HCT116 (cell line): ENCODE measurements around the gene FAM229A. TPM values are rescaled to one million over a fixed set of nuclear protein-coding genes. Genes with fewer than 3 reads are reported as not detected.

Experiments
- ATAC-seq: fragments of 200-7000 bp; cut with Tn5 transposase; 2 replicates; pipeline ENCODE4 v1.9.1; 2020; ENCODE audit warnings: mild to moderate bottlenecking, moderate library complexity
- BruUV-seq: library from RNA; stranded (reverse); fragments of 400-500 nt; replicated peaks from 2 replicates; lab custom pipeline; 2021; lab: Mats Ljungman, UMichigan
- CTCF ChIA-PET: fragments of 300-600 bp; sonication (Branson Sonifier 250); formaldehyde crosslinking; loops from one replicate; lab custom pipeline; 2021; ENCODE audit warnings: antibody characterized with exemption; lab: Charles Lee
- POLR2A ChIA-PET: fragments of 300-600, 350-600 bp; sonication (Branson Sonifier 250); formaldehyde crosslinking; loops from one replicate; lab custom pipeline; 2021; ENCODE audit warnings: antibody characterized with exemption; lab: Charles Lee
- RAD21 ChIA-PET, 2 experiments: fragments of 300-600 bp; sonication (Branson Sonifier 250); formaldehyde crosslinking; loops; one replicate each; lab custom pipeline; 2023; ENCODE audit warnings: low total read pairs in 2 of 2; ENCODE audit not compliant: uncharacterized antibody in 2 of 2, unreplicated experiment in 2 of 2, low non-redundant PET in 1 of 2; lab: Charles Lee
- DNase-seq: peaks from one replicate; pipeline ENCODE4 v3.0.0-alpha.2; 2010; ENCODE audit warnings: low read depth, low spot score
- H2AFZ ChIP-seq: fragments of 200-600 bp; shearing (Covaris generic), sonication (generic); 2 replicates; pipeline ENCODE4 v1.6.1; 2017; ENCODE audit warnings: low read depth, mixed run types, mixed read lengths, antibody characterized with exemption, low read length; ENCODE audit not compliant: poor library complexity, severe bottlenecking
- H3K27ac ChIP-seq: 2 replicates; pipeline ENCODE4 v1.5.1; 2012; ENCODE audit warnings: low read depth, low read length
- H3K27me3 ChIP-seq: fragments of 200-600 bp; sonication (generic); 2 replicates; pipeline ENCODE4 v1.6.1; 2016; ENCODE audit warnings: mixed run types, low read length, mixed read lengths; ENCODE audit not compliant: insufficient read depth
- H3K36me3 ChIP-seq, 2 experiments: fragments of 200-500 bp in 1 of 2; fragments of 200-600 bp in 1 of 2; sonication (Bioruptor generic) in 1 of 2; sonication (generic) in 1 of 2; 2 replicates each; pipeline versions ENCODE4 v1.5.1 to v1.6.1; 2014 to 2016; ENCODE audit warnings: low read length in 2 of 2, inconsistent platforms in 1 of 2, mixed read lengths in 1 of 2, mixed run types in 1 of 2; ENCODE audit not compliant: insufficient read depth in 2 of 2, control insufficient read depth in 1 of 2
- H3K4me1 ChIP-seq, 2 experiments: fragments of 200-600 bp in 1 of 2; sonication (generic) in 1 of 2; 2 replicates each; pipeline versions ENCODE4 v1.5.1 to v1.6.1; 2012 to 2017; ENCODE audit warnings: low read length in 2 of 2, inconsistent platforms in 1 of 2, mild to moderate bottlenecking in 1 of 2, mixed read lengths in 1 of 2, mixed run types in 1 of 2, moderate library complexity in 1 of 2; ENCODE audit not compliant: insufficient read depth in 2 of 2, control insufficient read depth in 1 of 2
- H3K4me2 ChIP-seq: fragments of 200-600 bp; sonication (generic); 2 replicates; pipeline ENCODE4 v1.6.1; 2017; ENCODE audit warnings: mixed run types, low read length, mixed read lengths
- H3K4me3 ChIP-seq, 2 experiments: fragments of 200-600 bp in 1 of 2; sonication (generic) in 1 of 2; replicated peaks in 1 of 2; 2 replicates each; pipeline ENCODE4 v1.5.1; 2011 to 2016; ENCODE audit warnings: low read length in 2 of 2, control low read depth in 1 of 2, low read depth in 1 of 2, mild to moderate bottlenecking in 1 of 2, mixed read lengths in 1 of 2, mixed run types in 1 of 2
- H3K79me2 ChIP-seq: fragments of 200-600 bp; sonication (generic); 2 replicates; pipeline ENCODE4 v1.6.1; 2017; ENCODE audit warnings: mild to moderate bottlenecking, mixed run types, low read length, moderate library complexity, mixed read lengths; ENCODE audit not compliant: insufficient read depth
- H3K9ac ChIP-seq: fragments of 200-600 bp; sonication (generic); 2 replicates; pipeline ENCODE4 v1.6.1; 2016; ENCODE audit warnings: low read length, mixed read lengths
- H3K9me2 ChIP-seq: fragments of 200-600 bp; sonication (generic), shearing (Covaris generic); 2 replicates; pipeline ENCODE4 v1.6.1; 2017; ENCODE audit warnings: mixed run types, mild to moderate bottlenecking, moderate library complexity; ENCODE audit not compliant: insufficient read depth
- H3K9me3 ChIP-seq, 2 experiments: fragments of 200-500 bp in 1 of 2; fragments of 200-600 bp in 1 of 2; sonication (Bioruptor generic) in 1 of 2; sonication (generic) in 1 of 2; 2 replicates each; pipeline ENCODE4 v1.6.1; 2014 to 2017; ENCODE audit warnings: low read length in 2 of 2, mixed read lengths in 2 of 2, inconsistent platforms in 1 of 2, low read depth in 1 of 2, mild to moderate bottlenecking in 1 of 2, mixed run types in 1 of 2, moderate library complexity in 1 of 2; ENCODE audit not compliant: control insufficient read depth in 1 of 2, insufficient read depth in 1 of 2
- H4K20me1 ChIP-seq: fragments of 200-600 bp; sonication (generic), shearing (Covaris generic); 2 replicates; pipeline ENCODE4 v1.6.1; 2017; ENCODE audit warnings: mixed run types, mild to moderate bottlenecking, moderate library complexity; ENCODE audit not compliant: insufficient read depth
- CBX3 ChIP-seq: IDR thresholded peaks from 2 replicates; pipeline ENCODE4 v1.6.1; 2012; ENCODE audit warnings: low read depth
- ELF1 ChIP-seq: IDR thresholded peaks from 2 replicates; pipeline ENCODE4 v1.6.1; 2012; ENCODE audit warnings: low read depth, borderline replicate concordance
- FOSL1 ChIP-seq: IDR thresholded peaks from 2 replicates; pipeline ENCODE4 v1.6.1; 2012; ENCODE audit warnings: low read depth
- JUND ChIP-seq: IDR thresholded peaks from 2 replicates; pipeline ENCODE4 v1.6.1; 2012
- SP1 ChIP-seq: IDR thresholded peaks from 2 replicates; pipeline ENCODE4 v1.6.1; 2012; ENCODE audit warnings: low read depth
- YY1 ChIP-seq: IDR thresholded peaks from 2 replicates; pipeline ENCODE4 v1.6.1; 2011; ENCODE audit warnings: low read length, low read depth, moderate library complexity, mild to moderate bottlenecking; ENCODE audit not compliant: insufficient replicate concordance; ENCODE audit errors: extremely low read depth
- ZFX ChIP-seq: fragments of 450-650 bp; IDR thresholded peaks from 2 replicates; pipeline ENCODE4 v1.6.1; 2017
- ZNF274 ChIP-seq: fragments of 200-500 bp; sonication (Bioruptor generic); IDR thresholded peaks from 2 replicates; pipeline ENCODE4 v1.6.1; 2014; ENCODE audit warnings: mild to moderate bottlenecking, low read depth, low read length, inconsistent platforms
- intact Hi-C: fragments of 100-400 bp; cut with micrococcal nuclease; formaldehyde crosslinking; loops from 2 replicates; pipeline ENCODE4 v1.10.0; 2022
- total RNA-seq: library from RNA; stranded (reverse); gene quantifications from one replicate; pipeline ENCODE4 v1.2.1, GENCODE V29; 2021; ENCODE audit not compliant: unreplicated experiment
- TF ChIP-seq, protein P1 (sequence below), 3 experiments: fragments of 200-600 bp in 1 of 3; sonication (generic) in 1 of 3; IDR thresholded peaks in 2 of 3; conservative IDR thresholded peaks in 1 of 3; 2 replicates each; pipeline ENCODE4 v1.5.1; 2012 to 2017; ENCODE audit warnings: low read depth in 2 of 3, low read length in 2 of 3, antibody characterized with exemption in 1 of 3, borderline replicate concordance in 1 of 3, control low read depth in 1 of 3, mild to moderate bottlenecking in 1 of 3, mixed read lengths in 1 of 3, mixed run types in 1 of 3, moderate library complexity in 1 of 3; ENCODE audit not compliant: insufficient read depth in 1 of 3

Gene FAM229A
- total RNA-seq, 1 experiment from 2014 or later = 16.1 TPM

DNA sequence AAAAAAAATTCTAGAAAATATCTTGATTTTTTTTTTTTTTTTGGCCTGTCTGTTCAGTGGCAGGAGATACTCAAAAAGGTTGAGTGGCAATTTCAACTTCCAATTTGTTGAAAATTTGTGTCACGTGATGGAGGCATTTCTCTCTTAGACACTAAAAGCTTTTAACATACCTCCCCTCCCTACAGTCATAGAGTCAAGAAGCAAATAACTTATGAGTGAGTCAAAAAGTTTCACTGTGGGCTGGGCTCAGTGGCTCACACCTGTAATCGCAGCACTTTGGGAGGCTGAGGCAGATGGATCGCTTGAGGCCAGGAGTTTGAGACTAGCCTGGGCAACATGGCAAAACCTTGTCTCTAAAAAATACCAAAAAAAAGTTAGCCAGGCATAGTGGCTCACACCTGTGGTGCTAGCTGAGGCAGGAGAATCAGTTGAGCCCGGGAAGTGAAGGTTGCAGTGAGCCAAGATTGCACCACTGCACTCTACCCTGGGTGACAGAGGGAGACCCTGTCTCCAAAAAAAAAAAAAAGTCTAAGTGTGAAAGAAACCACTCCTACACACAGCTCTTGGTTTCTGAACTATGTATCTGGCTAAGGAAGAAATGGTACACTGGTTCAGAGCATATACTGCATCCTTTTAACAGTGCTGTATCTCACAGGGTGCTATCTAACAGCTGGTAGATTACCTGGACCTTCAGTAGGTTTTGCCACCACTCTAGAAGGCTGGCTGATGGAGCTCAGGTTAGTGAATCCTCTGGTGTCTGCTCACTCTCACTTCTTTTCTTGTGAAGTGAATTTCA, 43.6 kb upstream of the FAM229A start:
- intact Hi-C loops = no loop called here
- Histone ChIP-seq H3K4me2 (no peak overlapping the region), H3K9me2 (no peaks in the 10 kb centered on the region), H3K27ac (no peak overlapping the region), H3K9me3 (no peaks in the 10 kb centered on the region), H3K4me3 (no peak overlapping the region), H3K4me1 (peaks cover 3 to 16% of the 10 kb centered on the region in 2 experiments; a peak in 2 of 4 replicates), H2AFZ (no peak overlapping the region), H3K9ac (no peak overlapping the region), H3K36me3 (no peaks in the 10 kb centered on the region), H3K27me3 (no peaks in the 10 kb centered on the region)
- ATAC-seq = no peak
- CTCF ChIA-PET = no interaction called here
- DNase-seq = no peak
- RAD21 ChIA-PET = no interaction called here
- POLR2A ChIA-PET = interaction anchor here (1.8 kb wide), 1 partner anchor 12 kb away, joined by 4 read pairs; the partner anchor contains the start of gene BSDC1
- TF ChIP-seq, protein P1, sequence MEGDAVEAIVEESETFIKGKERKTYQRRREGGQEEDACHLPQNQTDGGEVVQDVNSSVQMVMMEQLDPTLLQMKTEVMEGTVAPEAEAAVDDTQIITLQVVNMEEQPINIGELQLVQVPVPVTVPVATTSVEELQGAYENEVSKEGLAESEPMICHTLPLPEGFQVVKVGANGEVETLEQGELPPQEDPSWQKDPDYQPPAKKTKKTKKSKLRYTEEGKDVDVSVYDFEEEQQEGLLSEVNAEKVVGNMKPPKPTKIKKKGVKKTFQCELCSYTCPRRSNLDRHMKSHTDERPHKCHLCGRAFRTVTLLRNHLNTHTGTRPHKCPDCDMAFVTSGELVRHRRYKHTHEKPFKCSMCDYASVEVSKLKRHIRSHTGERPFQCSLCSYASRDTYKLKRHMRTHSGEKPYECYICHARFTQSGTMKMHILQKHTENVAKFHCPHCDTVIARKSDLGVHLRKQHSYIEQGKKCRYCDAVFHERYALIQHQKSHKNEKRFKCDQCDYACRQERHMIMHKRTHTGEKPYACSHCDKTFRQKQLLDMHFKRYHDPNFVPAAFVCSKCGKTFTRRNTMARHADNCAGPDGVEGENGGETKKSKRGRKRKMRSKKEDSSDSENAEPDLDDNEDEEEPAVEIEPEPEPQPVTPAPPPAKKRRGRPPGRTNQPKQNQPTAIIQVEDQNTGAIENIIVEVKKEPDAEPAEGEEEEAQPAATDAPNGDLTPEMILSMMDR (IDR thresholded peaks at IDR 0.05 in 2 of 3, conservative IDR thresholded peaks at IDR 0.05 in 1 of 3; ENCODE audit: borderline replicate concordance in 1 of 3, insufficient read depth in 1 of 3, low read depth in 2 of 3, low read length in 2 of 3) = no peak
- TF ChIP-seq ZNF274 (no peak), FOSL1 (no peak), JUND (no peak), ZFX (no peak), CBX3 (no peak), SP1 (no peak), ELF1 (no peak), YY1 (no peak)
- TF ChIP-seq, all 23 proteins: peak for 0
- BruUV-seq = no TSS peak
- Histone ChIP-seq H4K20me1 (no peaks in the 10 kb centered on the region), H3K79me2 (no peaks in the 10 kb centered on the region)
